CD4-positive, alpha-beta T cell treated with Interleukin-17A for 4 hours (primary cell): ENCODE results near the gene STRN4.
A peak's percentile ranks its signal among the peaks of the same experiment; 100 is the strongest.
"Not testable (repeated sequence)": the region's sequence is repeated elsewhere in the genome, so short reads cannot be mapped to it uniquely, and the experiment has no call there.

Source experiments
- DNase-seq: peaks from one replicate; pipeline ENCODE4 v3.0.0-alpha.2; 2020; ENCODE audit warnings: mixed read lengths

Gene STRN4

GRCh38 chr19:46772170-46773017 is 26.1 kb upstream of the STRN4 start:
- DNase-seq: no peak

GRCh38 chr19:46768746-46769145 is 22.5 kb upstream of the STRN4 start:
- not testable (repeated sequence) for DNase-seq

- DNase-seq: peak; percentile 68
Observed at GRCh38 chr19:46766569-46767317, 20.5 kb upstream of the STRN4 start.

GRCh38 chr19:46764817-46765291 is 18.6 kb upstream of the STRN4 start:
- no peak for DNase-seq

DNA sequence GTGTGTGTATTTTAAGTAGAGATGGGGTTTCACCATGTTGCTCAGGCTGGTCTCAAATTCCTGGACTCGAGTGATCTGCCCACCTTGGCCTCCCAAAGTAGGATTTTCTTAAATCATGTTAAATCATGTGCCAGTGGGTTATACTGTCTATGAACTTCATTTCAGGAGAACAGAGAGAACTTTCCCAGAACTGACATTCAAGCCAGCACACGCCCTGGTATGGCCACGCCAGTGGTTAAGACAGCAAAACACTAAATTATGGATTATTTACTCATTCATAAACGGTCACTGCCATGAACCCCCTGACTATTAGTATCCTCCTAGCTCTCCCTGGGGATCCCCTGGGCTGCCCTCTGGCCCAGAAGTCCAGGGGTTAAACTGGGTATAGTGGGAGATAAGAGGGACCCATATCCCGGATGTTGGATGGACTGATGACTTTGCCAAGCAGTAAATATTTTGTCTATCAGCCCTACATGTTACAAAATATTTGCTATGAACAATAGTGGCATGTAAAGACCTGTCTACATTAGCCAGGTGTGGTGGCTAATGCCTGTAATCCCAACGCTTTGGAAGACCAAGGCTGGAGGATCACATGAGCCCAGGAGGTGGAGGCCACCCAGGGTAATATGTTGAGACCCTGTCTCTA is 16.1 kb upstream of the STRN4 start:
- no peak for DNase-seq

GRCh38 chr19:46761418-46761831 is 15.2 kb upstream of the STRN4 start:
- no peak for DNase-seq

- DNase-seq: not testable (repeated sequence)
Observed at GRCh38 chr19:46760897-46761296, 14.6 kb upstream of the STRN4 start.

DNA sequence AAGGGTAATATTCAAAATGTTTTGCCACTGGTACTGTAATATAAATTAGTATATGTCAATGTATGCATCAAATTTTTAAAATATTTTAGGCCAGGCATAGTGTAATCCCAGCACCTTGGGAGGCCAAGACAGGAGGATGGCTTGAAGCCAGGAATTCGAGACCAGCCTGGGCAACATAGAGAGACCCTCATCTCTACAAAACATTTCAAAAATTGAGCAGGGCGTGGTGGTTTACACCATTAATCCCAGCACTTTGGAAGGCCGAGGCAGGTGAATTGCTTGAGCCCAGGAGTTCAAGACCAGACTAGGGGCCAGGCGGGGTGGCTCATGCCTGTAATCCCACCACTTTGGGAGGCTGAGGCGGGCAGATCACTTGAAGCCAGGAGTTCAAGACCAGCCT is 14.1 kb upstream of the STRN4 start:
- no peak for DNase-seq

DNA sequence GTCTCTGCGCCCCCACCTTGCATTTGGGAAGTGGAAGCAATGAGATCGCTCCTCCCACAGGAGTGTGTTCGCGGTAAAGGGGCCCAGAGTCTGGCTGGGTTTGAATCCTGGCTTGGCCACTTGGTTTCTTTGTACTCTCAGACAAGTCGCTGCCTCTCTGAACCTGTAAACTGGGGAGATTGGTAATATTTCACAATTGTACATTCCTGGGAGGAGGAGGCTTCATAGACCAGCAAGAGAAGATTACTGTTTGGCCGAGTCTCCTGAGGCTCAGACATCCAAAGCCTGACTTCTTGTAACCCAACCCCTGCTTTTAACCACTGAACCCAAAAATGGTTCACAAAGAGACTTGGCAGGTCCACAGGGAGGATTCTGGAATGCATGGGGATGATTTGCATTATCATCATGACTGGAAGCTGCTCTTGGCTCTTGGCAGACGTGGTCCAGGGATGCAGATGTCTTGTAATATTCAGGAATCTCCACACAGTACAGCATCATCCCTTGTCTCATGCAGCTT is 13.6 kb upstream of the STRN4 start:
- DNase-seq: no peak

GRCh38 chr19:46759206-46759605 is 13.0 kb upstream of the STRN4 start:
- no peak for DNase-seq

- DNase-seq: no peak
Observed at GRCh38 chr19:46756544-46756888, 10.3 kb upstream of the STRN4 start.

GRCh38 chr19:46755853-46756543 is 9.7 kb upstream of the STRN4 start:
- DNase-seq: no peak

- DNase-seq: no peak
Observed at GRCh38 chr19:46755077-46755852, 9.0 kb upstream of the STRN4 start.

DNA sequence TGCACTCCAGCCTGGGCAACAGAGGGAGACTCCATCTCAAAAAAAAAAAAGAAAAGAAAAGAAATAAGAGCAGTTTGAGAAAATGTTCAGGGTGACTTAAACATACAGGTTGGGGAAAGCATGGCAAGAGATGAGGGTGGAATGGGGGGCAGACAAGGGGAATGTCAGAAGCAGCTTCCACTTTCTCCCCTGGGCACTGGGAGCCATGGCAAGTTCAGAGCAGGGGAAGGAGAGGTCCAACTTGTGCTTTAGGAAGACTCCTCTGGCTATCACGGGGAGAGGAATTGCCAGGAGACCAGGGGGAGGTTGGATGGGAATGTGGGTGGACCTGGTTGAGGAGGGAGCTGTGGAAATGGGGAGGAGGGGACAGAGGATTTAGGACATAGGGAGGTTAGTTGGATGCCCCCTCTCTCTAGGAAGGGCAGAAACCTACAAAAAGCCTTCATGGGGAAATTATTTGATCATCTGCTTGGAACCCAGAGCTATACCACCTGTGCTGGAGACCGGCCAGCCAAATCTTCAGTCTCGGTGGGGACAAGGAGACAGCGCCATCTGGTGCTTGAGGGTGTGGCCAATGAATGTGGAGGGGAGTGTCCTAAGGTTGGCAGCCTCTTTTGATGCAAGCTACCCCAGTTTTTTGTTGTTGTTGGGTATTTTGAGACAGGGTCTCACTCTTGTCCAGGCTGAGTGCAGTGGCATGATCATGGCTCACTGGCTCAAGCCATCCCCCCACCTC is 7.3 kb upstream of the STRN4 start:
- DNase-seq: peak; percentile 75

DNA sequence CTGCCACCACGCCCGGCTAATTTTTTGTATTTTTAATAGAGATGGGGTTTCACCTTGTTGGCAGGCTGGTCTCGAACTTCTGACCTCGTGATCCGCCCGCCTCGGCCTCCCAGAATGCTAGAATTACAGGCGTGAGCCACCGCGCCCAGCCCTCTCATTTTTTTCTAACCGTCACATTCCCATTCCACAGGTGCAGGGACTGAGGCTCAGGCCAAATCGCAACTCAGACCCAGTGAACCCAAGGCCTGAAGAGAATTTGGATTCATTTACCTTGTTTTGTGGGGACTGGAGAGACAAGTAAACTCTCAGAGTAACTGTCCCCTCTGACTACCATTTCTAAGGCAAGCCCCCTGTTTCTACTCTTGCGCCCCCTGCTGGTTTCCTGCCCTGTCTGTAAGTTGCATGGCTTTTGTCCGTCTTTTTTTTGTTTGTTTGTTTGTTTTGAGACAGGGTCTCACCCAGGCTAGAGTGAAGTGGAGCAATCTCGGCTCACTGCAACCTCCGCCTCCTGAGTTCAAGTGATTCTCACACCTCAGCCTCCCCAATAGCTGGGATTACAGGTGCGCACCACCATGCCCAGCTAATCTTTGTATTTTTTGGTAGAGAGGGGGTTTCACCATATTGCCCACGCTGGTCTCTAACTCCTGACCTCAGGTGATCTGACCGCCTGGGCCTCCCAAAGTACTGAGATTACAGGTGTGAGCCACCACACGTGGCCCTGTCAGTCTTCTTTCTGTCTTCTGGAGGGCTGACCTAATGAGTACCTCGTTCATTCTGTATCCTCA is 2.3 kb upstream of the STRN4 start:
- peak; percentile 85 for DNase-seq

GRCh38 chr19:46745521-46746280 is 549 bp downstream of the STRN4 start, which contains the start of gene FKRP:
FKRP (plus strand) TSS chr19:46746057; CDS start chr19:46755451, 9,394 bp downstream.
- DNase-seq: peak; percentile 48

GRCh38 chr19:46745030-46745429 is 1.2 kb downstream of the STRN4 start:
- DNase-seq: no peak

DNA sequence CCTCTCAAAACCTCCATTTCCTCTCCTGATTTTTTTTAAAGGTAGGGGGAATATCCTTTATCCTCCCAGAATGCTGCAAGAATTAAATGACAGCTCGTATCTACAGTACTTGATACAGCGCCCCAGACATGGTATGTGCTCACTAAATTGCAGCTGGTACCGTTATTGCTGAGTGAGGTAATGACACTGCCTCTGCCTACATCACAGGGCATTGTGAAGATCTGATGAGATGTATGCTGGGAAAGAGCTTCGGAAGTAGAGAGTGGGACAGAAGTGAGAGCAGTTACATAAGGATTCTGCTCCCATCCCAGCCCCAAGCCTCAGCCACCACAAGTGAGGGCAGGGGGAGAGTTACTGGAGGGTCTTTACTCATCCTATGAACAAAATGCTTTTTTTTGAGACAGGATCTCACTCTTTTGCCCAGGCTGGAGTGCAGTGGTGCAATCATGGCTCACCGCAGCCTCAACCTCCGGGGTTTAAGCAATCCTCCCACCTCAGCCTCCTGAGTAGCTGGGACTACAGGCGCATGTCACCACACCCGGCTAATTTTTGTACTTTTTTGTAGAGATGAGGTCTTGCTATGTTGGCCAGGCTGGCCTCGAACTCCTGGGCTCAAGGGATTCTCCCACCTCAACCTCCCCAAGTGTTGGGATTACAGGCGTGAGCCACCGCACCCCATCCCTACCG is 2.1 kb downstream of the STRN4 start:
- DNase-seq: no peak
